GM18873 (cell line): Measurements from ENCODE around the gene REEP5.
A peak's percentile ranks its signal among the peaks of the same experiment; 100 is the strongest.
"Not testable (repeated sequence)": the region's sequence is repeated elsewhere in the genome, so short reads cannot be mapped to it uniquely, and the experiment has no call there.

Experiments
- ATAC-seq: cut with Tn5 transposase; IDR thresholded peaks from one replicate; pipeline ENCODE4 v1.9.1; 2021; ENCODE audit warnings: mild to moderate bottlenecking, moderate library complexity, moderate number of reproducible peaks; ENCODE audit not compliant: unreplicated experiment, low FRiP score

The REEP5 gene

DNA sequence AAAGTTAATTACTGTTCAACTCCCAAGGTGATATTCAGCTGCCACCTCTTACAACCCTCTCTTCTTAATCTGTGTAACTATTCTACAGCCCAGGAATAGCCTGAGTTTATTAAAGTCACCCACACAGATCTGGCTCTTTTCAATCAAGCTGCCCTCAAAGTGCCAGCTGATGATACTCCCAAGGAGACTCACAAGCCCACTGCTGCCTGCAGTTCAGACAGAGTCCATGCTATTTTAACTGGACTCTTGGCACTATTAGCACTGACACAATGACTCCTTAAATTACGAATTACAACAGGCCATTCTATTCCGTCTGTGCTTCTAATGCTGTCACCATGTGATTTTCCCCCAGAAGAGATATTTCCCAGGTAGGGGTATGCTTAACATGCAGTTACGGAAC, 26.3 kb downstream of the REEP5 start:
- ATAC-seq = no peak

DNA sequence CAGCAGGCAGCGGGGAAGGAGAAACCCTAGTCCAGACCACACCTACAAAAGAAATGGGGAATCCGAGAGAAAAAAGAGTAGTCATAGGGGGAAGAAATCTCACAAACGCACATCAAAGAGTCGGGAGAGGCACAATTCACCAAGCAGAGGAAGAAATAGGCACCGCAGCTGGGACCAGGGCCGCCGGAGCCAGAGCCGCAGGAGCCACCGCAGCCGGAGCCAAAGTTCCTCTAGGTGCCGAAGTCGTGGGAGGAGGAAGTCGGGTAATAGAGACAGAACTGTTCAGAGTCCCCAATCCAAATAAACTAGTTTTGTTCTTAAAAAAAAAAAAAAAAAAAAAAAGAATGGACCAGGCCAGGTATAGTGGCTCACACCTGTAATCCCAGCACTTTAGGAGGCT, 29.3 kb downstream of the REEP5 start:
- no peak for ATAC-seq

GRCh38 chr5:112892066-112892465, 30.0 kb downstream of the REEP5 start:
- ATAC-seq = not testable (repeated sequence)

DNA sequence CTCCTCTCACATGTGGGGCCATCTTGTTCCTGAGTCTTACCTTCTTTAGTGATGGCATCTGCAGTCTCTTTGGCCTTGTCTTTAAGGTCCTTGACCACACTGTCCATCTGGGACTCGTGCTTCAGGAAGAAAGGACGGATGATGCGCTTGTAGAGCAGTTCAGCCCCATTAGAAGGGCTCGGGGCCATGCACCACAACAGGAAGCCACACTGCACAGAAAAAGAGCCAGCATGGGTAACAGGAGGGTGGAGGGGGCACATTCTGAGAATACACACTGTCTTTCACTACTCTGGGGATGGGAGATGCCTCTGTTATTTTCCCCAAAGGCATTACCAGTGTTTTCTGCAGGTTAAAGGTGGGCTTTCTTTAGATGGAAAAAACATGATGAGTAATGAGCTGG, 35.1 kb downstream of the REEP5 start:
- ATAC-seq = no peak

GRCh38 chr5:112885001-112885400, 37.0 kb downstream of the REEP5 start:
- no peak for ATAC-seq

DNA sequence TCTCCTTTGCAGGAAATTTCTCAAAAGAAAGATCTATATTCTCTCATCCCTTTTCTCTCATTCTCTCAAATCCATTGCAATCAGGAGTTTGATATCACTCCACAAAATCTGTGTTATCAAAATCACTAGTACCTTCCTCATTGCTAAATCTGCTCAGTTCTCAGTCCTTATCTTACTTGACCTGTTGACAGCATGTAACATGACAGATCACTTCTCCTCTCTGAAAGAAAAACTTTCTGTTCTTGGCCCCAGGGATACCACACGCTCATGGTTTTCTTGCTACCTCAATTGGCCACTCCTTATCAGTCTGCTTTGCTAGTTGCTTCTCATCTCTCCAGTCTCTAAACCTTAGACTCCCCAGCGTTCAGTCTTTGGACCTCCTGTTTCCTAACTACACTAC, 38.8 kb downstream of the REEP5 start:
- no peak for ATAC-seq

DNA sequence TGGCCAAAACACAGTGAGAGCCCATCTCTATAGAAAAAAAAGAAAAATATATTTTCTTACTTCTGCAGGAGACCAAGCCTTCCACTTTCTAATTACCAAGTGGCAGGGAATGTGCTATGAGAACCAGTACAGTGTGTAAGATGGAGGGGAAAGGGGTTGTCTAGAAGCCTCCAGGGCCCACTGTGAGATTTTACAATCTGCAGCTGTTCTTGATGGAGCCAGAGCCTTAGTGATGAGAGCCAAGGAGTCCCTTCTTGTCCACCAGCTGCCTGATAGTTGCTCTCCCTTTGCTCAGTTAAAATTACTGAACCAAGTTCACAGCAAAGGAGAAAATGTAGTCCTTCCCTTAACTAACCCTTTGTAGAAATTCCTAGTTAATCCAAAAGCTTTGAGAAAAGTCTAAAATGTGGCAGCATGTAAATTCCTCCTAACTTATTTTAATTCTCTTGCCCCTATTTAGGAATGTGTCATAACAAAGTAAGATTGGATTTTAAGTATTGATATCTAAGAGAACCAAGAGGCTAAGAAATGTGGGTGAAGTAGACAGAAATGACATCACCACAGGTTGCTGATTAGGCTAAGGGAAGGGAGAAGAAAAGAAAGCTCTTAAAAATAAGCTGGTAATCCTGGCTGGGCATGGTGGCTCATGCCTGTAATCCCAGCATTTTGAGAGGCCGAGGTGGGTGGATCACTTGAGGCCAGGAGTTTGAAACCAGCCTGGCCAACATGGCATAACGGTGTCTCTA, 41.6 kb downstream of the REEP5 start:
- no peak for ATAC-seq

DNA sequence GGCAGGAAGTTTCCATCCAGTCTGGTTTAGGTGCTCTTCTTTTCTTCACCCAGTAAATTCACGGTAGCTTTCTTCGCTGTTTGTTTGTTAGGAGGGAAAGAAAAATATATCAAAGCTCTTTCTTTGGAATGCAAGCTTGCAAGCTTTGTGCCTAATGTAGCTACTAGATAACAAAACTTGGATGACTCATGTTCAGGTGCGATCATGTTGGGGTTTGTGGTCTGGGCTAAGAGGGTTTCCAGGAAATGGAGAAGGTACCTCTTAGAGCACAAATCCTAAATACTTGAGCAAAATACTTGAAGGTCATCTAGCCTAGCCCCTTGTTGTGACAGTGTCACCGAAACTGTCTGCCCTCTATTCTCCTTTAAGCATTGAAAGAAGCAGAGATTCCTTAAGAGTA, 43.3 kb downstream of the REEP5 start:
- no peak for ATAC-seq

DNA sequence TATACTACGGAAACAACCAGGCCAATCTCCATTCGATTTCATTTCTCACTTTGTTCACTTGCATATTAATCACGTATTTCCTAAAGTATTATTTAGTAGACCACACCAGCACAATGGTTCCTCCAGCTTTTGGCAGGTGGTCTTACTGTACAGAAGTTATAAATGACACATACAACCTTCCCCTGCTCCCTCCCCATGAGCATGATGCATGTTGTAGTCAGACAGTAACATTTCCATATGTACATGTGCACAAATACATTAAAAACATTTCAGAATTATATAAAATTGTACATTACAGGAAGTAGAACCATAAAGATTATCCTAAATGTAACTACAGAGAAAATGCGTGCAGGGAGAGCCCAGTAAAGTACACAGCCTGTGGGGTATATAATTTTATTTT, 43.9 kb downstream of the REEP5 start:
- no peak for ATAC-seq

- ATAC-seq = no peak
Measured at GRCh38 chr5:112876362-112876761, 45.7 kb downstream of the REEP5 start.

DNA sequence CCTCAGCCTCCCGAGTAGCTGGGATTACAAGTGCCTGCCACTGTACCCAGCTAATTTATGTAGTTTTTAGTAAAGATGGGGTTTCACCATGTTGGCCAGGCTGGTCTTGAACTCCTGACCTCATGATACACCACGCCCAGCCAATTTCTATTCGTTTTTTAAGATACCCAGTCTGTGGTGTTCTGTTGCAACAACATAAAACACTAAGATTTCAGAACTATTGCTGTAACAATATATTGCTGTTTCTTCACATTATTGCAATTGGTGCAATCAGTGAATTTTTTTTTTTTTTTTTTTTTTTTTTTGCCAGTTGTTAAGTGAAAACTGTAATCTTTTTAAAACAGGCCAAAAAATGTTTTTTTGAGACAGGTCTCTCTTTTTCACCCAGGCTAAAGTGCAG, 51.1 kb downstream of the REEP5 start:
- no peak for ATAC-seq

GRCh38 chr5:112869948-112870347, 52.1 kb downstream of the REEP5 start:
- no peak for ATAC-seq

GRCh38 chr5:112867411-112867810, 54.6 kb downstream of the REEP5 start:
- no peak for ATAC-seq

- no peak for ATAC-seq
Measured at GRCh38 chr5:112866739-112867138, 55.3 kb downstream of the REEP5 start.

GRCh38 chr5:112865128-112865527, 56.9 kb downstream of the REEP5 start:
- no peak for ATAC-seq

DNA sequence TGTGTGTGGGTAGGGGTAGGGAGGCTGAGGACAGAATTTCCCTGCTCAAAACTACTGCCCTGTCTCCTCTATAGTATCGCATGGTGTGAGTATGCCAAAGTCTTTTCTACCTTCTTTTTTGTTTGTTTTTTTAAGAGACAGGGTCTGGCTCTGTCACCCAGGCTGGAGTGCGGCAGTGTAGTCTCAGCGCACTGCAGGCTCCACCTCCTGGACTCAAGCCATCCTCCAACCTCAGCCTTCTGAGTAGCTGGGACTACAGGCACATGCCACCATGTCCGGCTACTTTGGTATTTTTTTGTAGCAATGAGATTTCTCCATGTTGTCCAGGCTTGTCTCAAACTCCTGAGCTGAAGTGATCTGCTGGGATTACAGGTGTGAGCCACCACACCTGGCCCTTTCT, 58.5 kb downstream of the REEP5 start:
- no peak for ATAC-seq

DNA sequence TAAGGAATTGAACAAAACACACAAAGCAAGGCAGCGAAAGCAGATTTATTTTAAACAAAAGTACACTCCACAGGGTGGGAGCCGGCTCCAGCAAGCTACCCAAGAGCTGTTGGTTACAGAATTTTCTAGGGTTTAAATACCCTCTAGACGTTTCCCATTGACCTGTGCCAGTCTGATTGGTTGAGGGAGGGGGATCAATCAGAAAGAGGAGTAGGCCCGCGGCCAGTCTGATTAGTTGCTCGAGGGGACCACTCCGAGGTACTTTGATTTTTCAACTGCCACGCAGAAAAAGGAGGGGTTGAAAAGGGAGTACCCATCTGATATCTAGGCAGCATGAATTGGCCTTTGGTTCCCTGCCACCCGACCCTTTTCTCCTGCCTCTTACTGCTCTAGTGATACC, 59.9 kb downstream of the REEP5 start:
- no peak for ATAC-seq

DNA sequence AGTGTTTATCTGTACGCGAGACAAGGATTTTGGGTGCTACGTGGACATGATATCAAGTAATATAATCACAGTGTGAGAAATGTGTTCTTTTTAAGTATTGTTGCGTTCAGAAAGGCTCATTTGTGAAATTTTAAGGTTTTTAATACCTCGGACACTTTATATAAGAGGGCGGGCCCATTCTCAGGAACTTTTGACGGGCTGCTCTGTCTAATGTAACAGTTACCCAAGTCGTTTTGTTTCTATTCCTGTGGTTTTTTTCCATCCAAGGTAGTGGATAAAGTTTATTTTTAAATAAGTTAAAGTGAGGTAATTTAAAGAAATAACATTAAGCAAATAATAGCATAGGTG, 60.4 kb downstream of the REEP5 start:
- no peak for ATAC-seq

DNA sequence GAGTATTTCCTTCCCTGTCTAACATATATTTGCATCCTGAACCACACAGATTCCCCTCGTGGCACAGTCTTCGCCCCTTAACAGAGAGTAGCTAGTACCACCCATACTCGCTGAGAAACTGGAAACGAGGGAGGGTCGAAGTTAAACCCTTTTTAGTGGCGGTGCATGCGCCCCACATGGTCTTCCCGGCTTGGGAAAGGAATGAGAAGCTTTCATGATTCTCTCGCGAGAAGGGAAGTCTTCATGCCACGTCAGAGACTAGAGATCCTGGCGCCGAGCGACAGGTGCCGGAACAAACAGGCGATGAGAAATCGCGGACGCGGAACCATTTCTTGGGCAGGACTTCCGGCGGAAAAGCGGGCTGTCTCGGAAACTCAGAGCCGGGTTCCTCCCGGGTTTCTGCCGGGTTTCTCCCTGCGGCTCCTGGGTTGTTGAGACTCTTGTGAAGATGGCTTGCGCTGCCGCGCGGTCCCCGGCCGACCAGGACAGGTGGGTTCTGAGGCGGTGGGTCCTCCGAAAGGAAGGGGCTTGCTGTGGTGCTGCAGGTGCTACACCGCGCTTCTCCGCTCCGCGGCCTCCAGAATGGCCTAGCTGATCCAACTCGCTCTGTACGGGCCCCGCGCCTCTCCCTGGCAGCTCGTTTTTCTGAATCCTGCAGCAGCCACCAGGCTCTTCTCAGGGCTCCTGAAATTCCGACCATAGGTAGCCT, 60.9 kb downstream of the REEP5 start, which contains the start of gene SRP19:
Gene SRP19 (plus strand): TSS at position 359 of the 709 bp plus-strand sequence. CDS start 90 bp downstream, at position 449.
- peak; percentile 98 for ATAC-seq

DNA sequence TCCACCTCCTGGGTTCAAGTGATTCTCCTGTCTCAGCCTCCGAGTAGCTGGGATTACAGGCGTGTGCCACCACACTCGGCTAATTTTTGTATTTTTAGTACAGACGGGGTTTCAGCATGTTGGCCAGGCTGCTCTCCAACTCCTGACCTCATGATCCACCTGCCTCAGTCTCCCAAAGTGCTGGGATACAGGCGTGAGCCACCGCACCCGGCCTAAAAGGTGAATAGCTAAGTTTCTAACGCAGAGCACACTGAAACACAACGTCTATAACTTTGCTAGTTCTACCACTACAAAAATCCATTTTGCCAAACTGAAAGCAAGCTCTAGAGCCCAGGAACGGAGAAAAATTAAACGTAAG, 61.5 kb downstream of the REEP5 start:
- ATAC-seq = not testable (repeated sequence)

DNA sequence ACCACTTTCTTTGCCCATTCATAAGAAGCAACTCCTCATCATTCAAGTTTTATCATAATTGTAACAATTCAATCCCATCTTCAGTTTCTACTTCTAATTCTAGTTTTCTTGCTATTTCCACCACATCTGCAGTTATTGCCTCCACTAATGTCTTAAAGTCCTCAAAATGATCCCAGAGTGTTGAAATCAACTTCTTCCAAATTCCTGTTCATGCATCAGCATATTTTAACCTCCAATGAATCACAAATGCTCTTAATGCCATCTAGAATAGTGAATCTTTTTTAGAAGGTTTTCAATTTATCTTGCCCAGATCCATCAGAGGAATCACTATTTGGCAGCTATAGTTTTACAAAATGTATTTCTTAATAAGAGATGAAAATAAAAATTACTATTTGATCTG, 64.2 kb downstream of the REEP5 start:
- no peak for ATAC-seq

GRCh38 chr5:112854651-112855050, 67.4 kb downstream of the REEP5 start:
- ATAC-seq = no peak
